22Rv1 (cell line): Measurements from ENCODE around the gene RND2.

Experiments used
- H3K27ac ChIP-seq: fragments of 450-650 bp; 2 replicates; pipeline ENCODE4 v1.5.1; 2017
- CTCF ChIP-seq: fragments of 450-650 bp; IDR thresholded peaks from 2 replicates; pipeline ENCODE4 v1.5.1; 2017; ENCODE audit warnings: mild to moderate bottlenecking
- ZFX ChIP-seq: fragments of 450-650 bp; IDR thresholded peaks from 2 replicates; pipeline ENCODE4 v1.6.1; 2017; ENCODE audit warnings: antibody characterized with exemption, borderline replicate concordance

The RND2 gene

GRCh38 chr17:43011728-43012472, 13.1 kb upstream of the RND2 start:
- H3K27ac ChIP-seq: no peak overlapping the region
- TF ChIP-seq CTCF: no peak
- no peak for TF ChIP-seq ZFX

GRCh38 chr17:43013296-43013695, 11.7 kb upstream of the RND2 start:
- H3K27ac ChIP-seq: no peak overlapping the region
- TF ChIP-seq ZFX (no peak), CTCF (no peak)

- no peak overlapping the region for H3K27ac ChIP-seq
- TF ChIP-seq CTCF (no peak), ZFX (no peak)
Observed at GRCh38 chr17:43014020-43014648, 10.9 kb upstream of the RND2 start.

GRCh38 chr17:43014649-43015542, 10.1 kb upstream of the RND2 start:
- TF ChIP-seq ZFX: no peak
- TF ChIP-seq CTCF: no peak
- H3K27ac ChIP-seq: no peak overlapping the region

GRCh38 chr17:43015579-43015978, 9.5 kb upstream of the RND2 start:
- TF ChIP-seq CTCF (no peak), ZFX (no peak)
- no peak overlapping the region for H3K27ac ChIP-seq

GRCh38 chr17:43016216-43016615, 8.8 kb upstream of the RND2 start:
- H3K27ac ChIP-seq: no peak overlapping the region
- no peak for TF ChIP-seq ZFX
- no peak for TF ChIP-seq CTCF
